HL-60 (cell line): ENCODE results near the gene MYH11.

Experiments
- DNase-seq, 2 experiments: peaks; one replicate each; pipeline ENCODE4 v3.0.0-alpha.2; 2010 to 2020; ENCODE audit warnings: low read depth in 1 of 2, low spot score in 1 of 2
- H3K27ac ChIP-seq: fragments of 250-450 bp; sonication (Bioruptor Pico); replicated peaks from 2 replicates; pipeline ENCODE4 v1.5.1; 2020; ENCODE audit warnings: mild to moderate bottlenecking, moderate library complexity
- H3K27me3 ChIP-seq: fragments of 250-450 bp; sonication (Bioruptor Pico); 2 replicates; pipeline ENCODE4 v1.5.1; 2021; ENCODE audit warnings: mild to moderate bottlenecking, moderate library complexity; ENCODE audit not compliant: insufficient read depth, poor library complexity, severe bottlenecking
- H3K4me3 ChIP-seq: replicated peaks from 2 replicates; pipeline ENCODE4 v1.5.1; 2011; ENCODE audit warnings: mild to moderate bottlenecking, control low read depth, low read length; ENCODE audit not compliant: insufficient read depth
- GABPA ChIP-seq: IDR thresholded peaks from 2 replicates; pipeline ENCODE4 v1.6.1; 2012; ENCODE audit warnings: low read depth
- POLR2AphosphoS5 ChIP-seq: IDR thresholded peaks from 2 replicates; pipeline ENCODE4 v1.6.1; 2012; ENCODE audit warnings: low read depth
- SPI1 ChIP-seq: IDR thresholded peaks from 2 replicates; pipeline ENCODE4 v1.6.1; 2012; ENCODE audit warnings: low read depth, mild to moderate bottlenecking, borderline replicate concordance
- TF ChIP-seq, protein P1 (sequence below): IDR thresholded peaks from one replicate; pipeline ENCODE4 v1.5.1; 2011; ENCODE audit warnings: low read length, control low read depth, inconsistent platforms; ENCODE audit not compliant: insufficient read depth
- TF ChIP-seq, protein P2 (sequence below): IDR thresholded peaks from 2 replicates; pipeline ENCODE4 v1.6.1; 2012; ENCODE audit warnings: low read depth; ENCODE audit not compliant: insufficient replicate concordance

Gene MYH11

DNA sequence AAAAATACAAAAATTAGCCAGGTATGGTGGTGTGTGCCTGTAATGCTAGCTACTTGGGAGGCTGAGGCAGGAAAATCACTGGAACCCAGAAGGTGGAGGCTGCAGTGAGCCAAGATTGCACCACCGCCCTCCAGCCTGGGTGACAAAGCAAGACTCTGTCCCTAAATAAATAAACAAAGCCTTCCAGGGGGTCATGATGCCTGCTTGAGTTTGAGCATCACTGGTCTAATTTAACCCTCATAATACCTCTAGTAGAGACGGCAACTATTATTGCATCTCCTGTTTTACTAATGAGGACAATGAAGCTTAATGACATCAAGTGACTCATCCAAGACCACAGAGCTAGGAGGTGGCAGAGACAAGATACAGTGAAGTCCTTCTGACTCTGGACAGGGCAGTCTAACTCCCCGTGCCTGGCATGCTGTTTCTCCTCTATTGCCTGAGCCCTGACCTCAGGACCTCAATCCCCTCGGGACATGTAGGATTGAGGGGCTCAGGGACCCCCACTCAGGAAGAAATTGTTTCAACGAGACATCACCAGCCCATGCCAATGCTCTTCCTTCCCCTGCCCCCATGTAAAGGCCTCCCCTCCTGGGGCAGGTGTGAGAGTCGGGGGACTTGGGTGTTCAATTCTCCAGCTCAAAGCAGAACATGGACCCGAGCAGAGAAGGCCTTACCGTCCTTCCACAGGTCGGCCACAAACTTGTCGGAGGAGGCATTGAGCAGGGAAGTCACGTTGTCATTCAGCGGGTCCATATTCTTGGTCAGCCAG, 103.9 kb downstream of the MYH11 start:
- H3K27ac ChIP-seq: no peak overlapping the region
- H3K4me3 ChIP-seq: no peak overlapping the region
- DNase-seq: no peak
- TF ChIP-seq, protein P1, sequence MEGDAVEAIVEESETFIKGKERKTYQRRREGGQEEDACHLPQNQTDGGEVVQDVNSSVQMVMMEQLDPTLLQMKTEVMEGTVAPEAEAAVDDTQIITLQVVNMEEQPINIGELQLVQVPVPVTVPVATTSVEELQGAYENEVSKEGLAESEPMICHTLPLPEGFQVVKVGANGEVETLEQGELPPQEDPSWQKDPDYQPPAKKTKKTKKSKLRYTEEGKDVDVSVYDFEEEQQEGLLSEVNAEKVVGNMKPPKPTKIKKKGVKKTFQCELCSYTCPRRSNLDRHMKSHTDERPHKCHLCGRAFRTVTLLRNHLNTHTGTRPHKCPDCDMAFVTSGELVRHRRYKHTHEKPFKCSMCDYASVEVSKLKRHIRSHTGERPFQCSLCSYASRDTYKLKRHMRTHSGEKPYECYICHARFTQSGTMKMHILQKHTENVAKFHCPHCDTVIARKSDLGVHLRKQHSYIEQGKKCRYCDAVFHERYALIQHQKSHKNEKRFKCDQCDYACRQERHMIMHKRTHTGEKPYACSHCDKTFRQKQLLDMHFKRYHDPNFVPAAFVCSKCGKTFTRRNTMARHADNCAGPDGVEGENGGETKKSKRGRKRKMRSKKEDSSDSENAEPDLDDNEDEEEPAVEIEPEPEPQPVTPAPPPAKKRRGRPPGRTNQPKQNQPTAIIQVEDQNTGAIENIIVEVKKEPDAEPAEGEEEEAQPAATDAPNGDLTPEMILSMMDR: no peak
- no peak for TF ChIP-seq POLR2AphosphoS5
- no peak for TF ChIP-seq GABPA
- TF ChIP-seq SPI1: no peak
- TF ChIP-seq, protein P2, sequence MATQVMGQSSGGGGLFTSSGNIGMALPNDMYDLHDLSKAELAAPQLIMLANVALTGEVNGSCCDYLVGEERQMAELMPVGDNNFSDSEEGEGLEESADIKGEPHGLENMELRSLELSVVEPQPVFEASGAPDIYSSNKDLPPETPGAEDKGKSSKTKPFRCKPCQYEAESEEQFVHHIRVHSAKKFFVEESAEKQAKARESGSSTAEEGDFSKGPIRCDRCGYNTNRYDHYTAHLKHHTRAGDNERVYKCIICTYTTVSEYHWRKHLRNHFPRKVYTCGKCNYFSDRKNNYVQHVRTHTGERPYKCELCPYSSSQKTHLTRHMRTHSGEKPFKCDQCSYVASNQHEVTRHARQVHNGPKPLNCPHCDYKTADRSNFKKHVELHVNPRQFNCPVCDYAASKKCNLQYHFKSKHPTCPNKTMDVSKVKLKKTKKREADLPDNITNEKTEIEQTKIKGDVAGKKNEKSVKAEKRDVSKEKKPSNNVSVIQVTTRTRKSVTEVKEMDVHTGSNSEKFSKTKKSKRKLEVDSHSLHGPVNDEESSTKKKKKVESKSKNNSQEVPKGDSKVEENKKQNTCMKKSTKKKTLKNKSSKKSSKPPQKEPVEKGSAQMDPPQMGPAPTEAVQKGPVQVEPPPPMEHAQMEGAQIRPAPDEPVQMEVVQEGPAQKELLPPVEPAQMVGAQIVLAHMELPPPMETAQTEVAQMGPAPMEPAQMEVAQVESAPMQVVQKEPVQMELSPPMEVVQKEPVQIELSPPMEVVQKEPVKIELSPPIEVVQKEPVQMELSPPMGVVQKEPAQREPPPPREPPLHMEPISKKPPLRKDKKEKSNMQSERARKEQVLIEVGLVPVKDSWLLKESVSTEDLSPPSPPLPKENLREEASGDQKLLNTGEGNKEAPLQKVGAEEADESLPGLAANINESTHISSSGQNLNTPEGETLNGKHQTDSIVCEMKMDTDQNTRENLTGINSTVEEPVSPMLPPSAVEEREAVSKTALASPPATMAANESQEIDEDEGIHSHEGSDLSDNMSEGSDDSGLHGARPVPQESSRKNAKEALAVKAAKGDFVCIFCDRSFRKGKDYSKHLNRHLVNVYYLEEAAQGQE: no peak
- H3K27me3 ChIP-seq: no peaks in the 10 kb centered on the region

DNA sequence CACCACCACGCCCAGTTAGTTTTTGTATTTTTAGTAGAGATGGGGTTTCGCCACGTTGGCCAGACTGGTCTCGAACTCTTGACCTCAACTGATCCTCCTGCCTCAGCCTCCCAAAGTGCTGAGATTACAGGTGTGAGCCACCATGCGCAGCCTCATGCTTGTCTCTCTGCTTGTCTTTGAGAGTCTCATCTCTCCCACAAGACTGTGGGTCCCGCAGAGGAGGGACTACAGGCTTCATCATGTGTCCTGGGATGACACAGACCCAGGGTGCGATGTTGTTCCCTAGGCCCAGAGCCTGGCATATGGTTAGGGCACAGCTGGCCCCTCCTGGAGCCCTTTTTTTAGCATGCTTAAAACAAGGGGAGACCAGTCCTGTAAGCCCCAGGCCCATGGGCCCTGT, 104.9 kb downstream of the MYH11 start:
- Histone ChIP-seq H3K27me3 (no peaks in the 10 kb centered on the region), H3K4me3 (no peak overlapping the region), H3K27ac (no peak overlapping the region)
- TF ChIP-seq GABPA (no peak), SPI1 (no peak), POLR2AphosphoS5 (no peak)
- TF ChIP-seq, protein P2: no peak
- TF ChIP-seq, protein P1: no peak
- DNase-seq: no peak

DNA sequence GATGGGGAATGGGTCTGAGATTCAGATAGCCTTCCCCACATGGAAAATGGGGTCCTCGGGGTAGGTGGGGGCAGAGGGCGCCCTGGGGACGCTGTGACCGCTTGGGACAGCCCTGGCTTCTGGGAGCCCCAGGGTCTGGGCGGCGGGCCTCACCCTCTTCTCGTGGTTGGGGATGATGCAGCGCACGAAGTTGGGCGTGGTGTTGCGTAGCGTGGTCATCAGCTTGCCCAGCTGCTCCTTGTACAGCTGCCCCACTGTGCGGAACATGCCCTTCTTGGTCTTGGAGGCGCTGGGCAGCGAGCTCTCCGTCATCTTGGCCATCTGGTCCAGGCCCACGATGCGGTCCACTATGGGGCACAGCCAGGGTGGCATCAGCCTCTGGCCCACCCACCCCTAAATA, 106.8 kb downstream of the MYH11 start:
- no peaks in the 10 kb centered on the region for H3K27me3 ChIP-seq
- no peak for DNase-seq
- no peak overlapping the region for H3K4me3 ChIP-seq
- no peak overlapping the region for H3K27ac ChIP-seq
- TF ChIP-seq POLR2AphosphoS5 (no peak), SPI1 (no peak), GABPA (no peak)
- TF ChIP-seq, protein P1: no peak
- TF ChIP-seq, protein P2: no peak
